Activated CD8-positive, alpha-beta memory T cell treated with anti-CD3 and anti-CD28 coated beads, Interleukin-2, amount 50 U/mL, for 1 hour (primary cell): ENCODE results near the gene SH3D21.
A peak's percentile ranks its signal among the peaks of the same experiment; 100 is the strongest.

Experiments used
- DNase-seq: peaks from one replicate; pipeline ENCODE4 v3.0.0-alpha.2; 2020; ENCODE audit errors: extremely low read depth

The SH3D21 gene

GRCh38 chr1:36303650-36304360 is 2.4 kb upstream of the SH3D21 start:
- DNase-seq: no peak

GRCh38 chr1:36304521-36304920 is 1.6 kb upstream of the SH3D21 start:
- DNase-seq: no peak

- DNase-seq: no peak
Measured at GRCh38 chr1:36304970-36305914, 926 bp upstream of the SH3D21 start.

- DNase-seq: no peak
Measured at GRCh38 chr1:36305915-36306209, 306 bp upstream of the SH3D21 start.

GRCh38 chr1:36306902-36307456 is 811 bp downstream of the SH3D21 start:
- DNase-seq: peak; percentile 74

- no peak for DNase-seq
Measured at GRCh38 chr1:36307601-36308330, 1.6 kb downstream of the SH3D21 start.

- DNase-seq: no peak
Measured at GRCh38 chr1:36309397-36309796, 3.2 kb downstream of the SH3D21 start.

- no peak for DNase-seq
Measured at GRCh38 chr1:36320291-36320761, 14.2 kb downstream of the SH3D21 start.

- no peak for DNase-seq
Measured at GRCh38 chr1:36320767-36321118, 14.6 kb downstream of the SH3D21 start.

- no peak for DNase-seq
Measured at GRCh38 chr1:36321119-36321951, 15.2 kb downstream of the SH3D21 start.

GRCh38 chr1:36322041-36322785 is 16.0 kb downstream of the SH3D21 start:
- no peak for DNase-seq

GRCh38 chr1:36322786-36323635 is 16.8 kb downstream of the SH3D21 start:
- DNase-seq: no peak

GRCh38 chr1:36323636-36324352 is 17.6 kb downstream of the SH3D21 start, which contains the start of gene EVA1B:
Gene EVA1B, minus strand, starts transcription at chr1:36323645. Its CDS starts 608 bp downstream, at chr1:36323037.
- no peak for DNase-seq

- DNase-seq: no peak
Measured at GRCh38 chr1:36324353-36324703, 18.2 kb downstream of the SH3D21 start.

- no peak for DNase-seq
Measured at GRCh38 chr1:36326499-36326898, 20.3 kb downstream of the SH3D21 start.

- DNase-seq: no peak
Measured at GRCh38 chr1:36327421-36328087, 21.4 kb downstream of the SH3D21 start.

GRCh38 chr1:36328088-36328480 is 21.9 kb downstream of the SH3D21 start:
- no peak for DNase-seq

- no peak for DNase-seq
Measured at GRCh38 chr1:36328713-36329112, 22.5 kb downstream of the SH3D21 start.
